T-helper 1 cell treated with Interleukin-12 subunit alpha and Interleukin-12 subunit beta and Interleukin-4 antibody, amounts not matched to agents 30 ng/mL and 1 ng/mL, for 36 hours (primary cell): ENCODE data around the gene TJAP1. TPM values are rescaled to one million over a fixed set of nuclear protein-coding genes. Genes with fewer than 3 reads are reported as not detected.

Source experiments
- intact Hi-C: fragments of 100-400 bp; cut with micrococcal nuclease; formaldehyde crosslinking; loops from one replicate; pipeline ENCODE4 v1.15.1; 2024
- total RNA-seq: library from RNA; stranded (reverse); gene quantifications from 2 replicates; pipeline ENCODE4 v1.2.3, GENCODE V29; 2022

TJAP1 gene
- 38.5 and 43.4 TPM in 2 replicates for total RNA-seq

GRCh38 chr6:43477235-43478007, at the start of gene TJAP1:
Gene TJAP1 (plus strand): TSS chr6:43477570. CDS start chr6:43499002, 21,432 bp downstream.
- intact Hi-C loops: loop anchor here (1.0 to 2.0 kb wide), 11 partner anchors 22 to 548 kb away; partner anchors contain the start of genes ABCC10, CNPY3, CRIP3 and DLK2

GRCh38 chr6:43428112-43428570, 49.2 kb upstream of the TJAP1 start:
- intact Hi-C loops: loop anchor here (1.0 kb wide), 2 partner anchors 42 to 375 kb away; partner anchors contain the start of gene CUL7

- intact Hi-C loops: loop anchor here (1.0 kb wide), 2 partner anchors 43 to 376 kb away; partner anchors contain the start of gene CUL7
Measured at GRCh38 chr6:43428874-43429273, 48.5 kb upstream of the TJAP1 start.

- intact Hi-C loops: no loop called here
Measured at GRCh38 chr6:43432009-43432945, 45.1 kb upstream of the TJAP1 start.

GRCh38 chr6:43433148-43433547, 44.2 kb upstream of the TJAP1 start:
- intact Hi-C loops: no loop called here

- intact Hi-C loops: no loop called here
Measured at GRCh38 chr6:43434001-43434840, 43.1 kb upstream of the TJAP1 start.

- intact Hi-C loops: no loop called here
Measured at GRCh38 chr6:43434943-43435342, 42.4 kb upstream of the TJAP1 start.

- intact Hi-C loops: no loop called here
Measured at GRCh38 chr6:43435682-43436437, 41.5 kb upstream of the TJAP1 start.

- intact Hi-C loops: no loop called here
Measured at GRCh38 chr6:43436577-43437282, 40.6 kb upstream of the TJAP1 start.

GRCh38 chr6:43437700-43438099, 39.7 kb upstream of the TJAP1 start:
- intact Hi-C loops: no loop called here

GRCh38 chr6:43442935-43443334, 34.4 kb upstream of the TJAP1 start:
- intact Hi-C loops: no loop called here

GRCh38 chr6:43444036-43444435, 33.3 kb upstream of the TJAP1 start:
- intact Hi-C loops: no loop called here

- intact Hi-C loops: no loop called here
Measured at GRCh38 chr6:43444582-43444981, 32.8 kb upstream of the TJAP1 start.

- intact Hi-C loops: no loop called here
Measured at GRCh38 chr6:43445576-43445975, 31.8 kb upstream of the TJAP1 start.

- intact Hi-C loops: no loop called here
Measured at GRCh38 chr6:43447604-43448003, 29.8 kb upstream of the TJAP1 start.

- intact Hi-C loops: no loop called here
Measured at GRCh38 chr6:43448916-43449315, 28.5 kb upstream of the TJAP1 start.

- intact Hi-C loops: no loop called here
Measured at GRCh38 chr6:43450699-43451131, 26.7 kb upstream of the TJAP1 start.

- intact Hi-C loops: no loop called here
Measured at GRCh38 chr6:43451348-43451747, 26.0 kb upstream of the TJAP1 start.

GRCh38 chr6:43451939-43452338, 25.4 kb upstream of the TJAP1 start:
- intact Hi-C loops: no loop called here
